HG02642 (cell line): ENCODE results near the gene SDK1.

ENCODE experiments used
- ATAC-seq: cut with Tn5 transposase; IDR thresholded peaks from one replicate; pipeline ENCODE4 v1.9.1; 2021; ENCODE audit warnings: mild to moderate bottlenecking; ENCODE audit not compliant: unreplicated experiment, poor library complexity

Gene SDK1

DNA sequence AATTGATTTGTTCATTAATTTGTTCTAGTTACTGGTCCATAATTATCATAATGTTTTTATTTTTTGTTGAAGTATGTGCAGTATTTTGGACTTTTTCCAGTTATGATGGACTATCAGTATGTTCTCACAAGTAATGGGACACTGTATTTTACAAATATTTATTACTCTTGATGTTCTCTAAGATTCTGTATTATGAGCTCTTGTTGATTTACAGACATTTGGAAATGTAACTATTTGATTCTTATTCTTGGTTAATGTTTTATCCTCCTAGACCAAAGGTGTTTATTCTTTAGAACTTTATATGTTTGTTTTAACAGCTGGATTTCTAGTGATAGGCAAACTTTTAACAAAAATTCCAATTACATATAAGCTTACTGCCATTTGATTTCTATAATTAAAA is 200.6 kb downstream of the SDK1 start:
- no peak for ATAC-seq

DNA sequence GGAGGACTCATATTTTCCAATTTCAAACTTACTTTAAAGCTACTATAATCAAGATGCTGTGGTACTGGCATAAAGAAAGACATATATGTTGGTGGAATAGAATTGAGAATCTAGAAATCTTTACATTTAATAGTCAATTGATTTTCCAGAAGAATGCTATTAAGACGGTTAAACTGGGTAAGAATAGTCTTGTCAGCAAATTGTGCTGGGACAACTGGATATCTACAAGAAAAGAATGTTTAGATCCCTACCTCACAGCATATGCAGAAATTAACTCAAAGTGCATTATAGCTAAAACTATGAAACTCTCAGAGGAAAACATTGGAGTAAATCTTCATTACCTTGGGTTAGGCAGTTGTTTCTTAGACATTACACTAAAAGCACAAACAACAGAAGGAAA is 203.3 kb downstream of the SDK1 start:
- ATAC-seq: no peak

DNA sequence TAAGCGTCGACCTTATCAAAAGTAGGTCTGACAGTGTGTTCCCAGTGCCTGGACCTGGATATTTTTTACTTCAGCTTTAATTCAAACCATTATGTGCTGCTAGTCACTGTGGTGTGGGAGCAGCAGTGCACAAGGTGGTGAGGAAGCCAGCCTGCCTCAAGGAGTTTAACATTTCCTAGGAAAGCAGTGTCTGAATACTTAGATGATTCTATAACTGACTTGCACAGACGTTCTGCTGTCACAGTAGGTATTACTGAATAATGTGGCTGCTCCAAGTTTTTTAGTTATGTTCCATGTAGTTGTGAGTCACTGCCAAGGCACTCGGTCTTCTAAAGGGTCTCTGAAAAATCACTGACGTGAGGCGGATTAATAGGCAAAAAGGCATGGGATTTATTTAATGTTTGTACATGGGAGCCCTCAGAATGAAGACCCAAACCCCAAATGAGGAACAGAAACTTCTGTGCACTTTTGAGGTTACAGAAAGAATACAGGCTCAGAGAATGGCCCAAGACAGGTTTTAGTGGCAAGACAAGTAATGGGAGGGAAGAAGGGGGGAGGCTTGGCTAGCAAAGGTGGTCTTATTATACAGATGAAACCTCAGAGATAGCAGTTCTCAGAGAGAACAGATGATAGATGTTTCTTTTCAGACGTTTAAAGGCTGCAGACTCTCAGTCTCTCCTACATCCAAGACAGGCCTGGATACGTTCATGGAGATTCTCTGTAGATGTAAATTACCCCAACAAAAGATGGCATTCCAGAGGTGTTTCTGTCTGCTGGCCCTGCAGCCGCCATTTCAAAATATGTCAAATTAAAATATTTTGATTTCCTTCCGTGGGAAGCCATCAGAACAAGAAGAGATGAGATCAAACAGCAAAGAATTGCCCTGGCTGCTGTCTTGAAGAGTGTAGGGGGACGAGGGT is 209.3 kb downstream of the SDK1 start:
- ATAC-seq: no peak

DNA sequence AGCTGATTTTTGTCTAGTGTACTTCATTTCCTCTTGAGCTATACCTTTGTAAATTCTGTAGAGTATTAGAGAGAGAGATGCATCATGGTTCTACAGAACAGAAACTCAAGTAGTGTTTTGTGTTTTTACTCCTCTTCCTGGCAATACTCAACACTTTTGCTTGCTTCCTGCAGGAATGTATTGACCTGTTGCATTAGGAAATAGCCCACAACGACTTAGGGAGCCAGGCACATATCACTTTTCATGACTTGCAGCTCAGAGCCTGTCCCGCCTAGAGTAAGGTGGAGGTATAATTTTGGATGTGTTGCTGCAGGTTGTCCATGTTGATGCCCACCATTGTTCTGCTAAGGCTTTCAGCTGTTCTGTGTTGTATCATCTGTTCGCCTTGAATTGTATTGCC is 216.3 kb downstream of the SDK1 start:
- ATAC-seq: no peak

DNA sequence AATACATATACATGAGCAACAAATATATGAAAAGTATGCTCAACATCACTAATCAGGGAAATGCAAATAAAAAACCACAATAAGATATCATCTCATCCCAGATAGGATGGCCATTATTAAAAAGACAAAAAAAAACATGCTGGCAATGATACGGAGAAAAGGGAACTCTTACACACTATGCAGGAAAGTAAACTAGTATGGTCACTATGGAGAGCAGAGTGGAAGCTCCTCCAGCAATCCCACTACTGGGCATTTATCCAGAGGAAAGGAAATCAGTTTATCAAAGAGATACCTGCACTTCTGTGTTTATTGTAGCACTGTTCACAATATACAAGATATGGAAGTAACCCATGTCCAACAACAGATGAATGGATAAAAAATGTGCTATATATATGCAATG is 217.5 kb downstream of the SDK1 start:
- ATAC-seq: no peak

DNA sequence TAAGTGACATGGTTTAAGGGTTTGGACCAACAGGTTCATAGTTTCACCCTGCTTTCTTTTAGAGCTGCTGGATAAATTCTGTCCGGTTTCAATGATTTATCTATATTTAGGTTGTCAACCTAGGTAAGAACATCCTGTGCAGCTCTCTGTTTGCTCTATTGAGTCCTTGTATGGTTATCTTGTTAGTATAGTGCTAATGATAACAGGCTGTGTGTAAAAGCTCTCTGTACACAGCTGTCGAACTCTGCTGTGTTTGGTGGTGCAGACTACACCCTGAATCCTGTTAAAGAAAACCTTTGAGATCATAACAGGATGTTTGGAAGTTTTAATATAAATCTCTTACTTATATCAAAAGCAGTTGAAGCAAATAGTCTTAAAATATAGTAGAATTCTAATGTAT is 219.2 kb downstream of the SDK1 start:
- no peak for ATAC-seq

DNA sequence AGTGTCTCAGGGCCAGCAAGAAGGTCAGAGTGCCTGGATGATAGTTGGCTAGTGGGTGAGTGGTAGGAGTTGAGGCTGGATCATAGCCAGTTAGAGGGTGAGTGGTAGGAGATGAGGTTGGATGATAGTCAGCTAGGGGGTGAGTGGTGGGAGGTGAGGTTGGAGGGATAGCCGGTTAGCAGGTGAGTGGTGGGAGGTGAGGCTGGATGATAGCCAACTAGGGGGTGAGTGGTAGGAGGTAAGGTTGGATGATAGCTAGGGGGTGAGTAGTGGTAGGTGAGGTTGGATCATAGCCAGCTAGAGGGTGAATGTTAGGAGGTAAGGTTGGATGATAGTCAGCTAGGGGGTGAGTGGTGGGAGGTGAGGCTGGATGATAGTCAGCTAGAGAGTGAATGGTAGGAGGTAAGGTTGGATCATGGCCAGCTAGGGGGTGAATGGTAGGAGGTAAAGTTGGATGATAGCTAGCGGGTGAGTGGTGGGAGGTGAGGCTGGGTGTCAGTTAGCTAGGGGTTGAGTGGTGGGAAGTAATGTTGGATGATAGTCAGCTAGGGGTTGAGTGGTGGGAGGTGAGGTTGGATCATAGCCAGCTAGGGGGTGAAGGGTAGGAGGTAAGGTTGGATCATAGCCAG is 226.6 kb downstream of the SDK1 start:
- no peak for ATAC-seq

DNA sequence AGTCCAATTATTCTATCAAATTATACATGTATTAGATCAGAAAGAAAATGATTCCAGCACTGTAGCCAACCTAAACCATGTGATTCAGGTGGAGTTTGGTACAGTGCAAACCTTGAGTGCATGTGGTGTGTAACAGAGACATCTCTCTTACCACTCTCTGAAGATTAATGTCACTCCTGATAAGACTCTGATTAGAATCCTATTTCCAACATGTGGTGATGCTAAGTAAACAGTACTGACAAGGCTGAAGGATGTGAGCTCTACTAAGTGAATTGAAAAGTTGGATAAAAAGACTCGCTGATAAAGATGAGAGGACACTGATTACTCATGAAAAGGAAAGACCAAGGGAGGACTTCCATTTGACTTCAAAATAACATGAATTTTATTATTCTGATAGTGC is 232.0 kb downstream of the SDK1 start:
- no peak for ATAC-seq

DNA sequence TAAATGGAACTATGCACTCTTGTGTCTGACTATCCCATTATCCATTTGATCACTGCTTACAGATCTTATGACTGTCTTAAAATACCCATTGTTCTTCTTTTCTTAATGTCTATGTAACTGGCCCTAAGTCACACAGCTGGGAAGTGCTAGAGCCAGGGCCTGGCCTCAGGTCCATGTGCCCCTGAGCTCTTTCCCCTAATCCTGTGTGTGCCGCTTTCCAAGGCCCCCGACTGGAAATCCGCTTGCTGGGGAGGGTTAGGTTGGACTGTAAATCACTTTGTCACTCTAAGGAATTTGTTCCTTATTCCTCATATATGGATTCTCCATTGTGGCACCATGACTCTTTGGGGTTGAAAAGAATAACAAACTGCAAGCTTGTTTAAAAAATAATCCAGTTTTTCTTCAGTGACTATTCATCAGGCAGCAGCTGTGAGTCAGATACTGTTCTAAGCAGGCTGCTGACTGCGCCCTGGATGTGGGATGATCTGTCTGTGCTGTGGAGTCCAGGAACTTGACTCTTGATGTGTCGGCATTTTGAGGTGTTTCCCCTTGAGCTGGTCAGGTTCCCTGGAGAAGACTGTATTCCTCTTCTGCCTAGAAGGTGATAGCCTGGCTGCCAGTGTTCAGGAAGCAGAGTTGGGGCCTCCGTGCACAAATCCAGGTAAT is 236.3 kb downstream of the SDK1 start:
- no peak for ATAC-seq

DNA sequence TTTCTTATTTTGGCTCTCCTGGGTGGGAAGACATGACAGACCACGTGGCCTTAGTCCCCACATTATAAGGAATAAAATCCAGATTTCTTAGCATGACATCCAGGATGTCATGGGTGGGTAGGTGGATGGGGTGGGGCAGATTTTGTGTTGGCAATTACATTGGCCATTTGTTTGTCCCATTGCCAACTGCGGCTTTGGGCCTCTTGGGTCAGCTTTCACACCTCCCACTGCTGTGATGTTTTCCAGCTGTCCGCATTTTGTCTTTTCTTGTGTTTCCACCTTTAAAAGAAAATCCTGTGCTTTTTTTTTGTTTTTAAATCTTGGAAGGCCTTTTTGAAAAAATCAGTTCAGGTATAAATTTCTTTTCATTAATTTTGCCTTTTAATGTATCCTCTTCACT is 237.0 kb downstream of the SDK1 start:
- no peak for ATAC-seq

DNA sequence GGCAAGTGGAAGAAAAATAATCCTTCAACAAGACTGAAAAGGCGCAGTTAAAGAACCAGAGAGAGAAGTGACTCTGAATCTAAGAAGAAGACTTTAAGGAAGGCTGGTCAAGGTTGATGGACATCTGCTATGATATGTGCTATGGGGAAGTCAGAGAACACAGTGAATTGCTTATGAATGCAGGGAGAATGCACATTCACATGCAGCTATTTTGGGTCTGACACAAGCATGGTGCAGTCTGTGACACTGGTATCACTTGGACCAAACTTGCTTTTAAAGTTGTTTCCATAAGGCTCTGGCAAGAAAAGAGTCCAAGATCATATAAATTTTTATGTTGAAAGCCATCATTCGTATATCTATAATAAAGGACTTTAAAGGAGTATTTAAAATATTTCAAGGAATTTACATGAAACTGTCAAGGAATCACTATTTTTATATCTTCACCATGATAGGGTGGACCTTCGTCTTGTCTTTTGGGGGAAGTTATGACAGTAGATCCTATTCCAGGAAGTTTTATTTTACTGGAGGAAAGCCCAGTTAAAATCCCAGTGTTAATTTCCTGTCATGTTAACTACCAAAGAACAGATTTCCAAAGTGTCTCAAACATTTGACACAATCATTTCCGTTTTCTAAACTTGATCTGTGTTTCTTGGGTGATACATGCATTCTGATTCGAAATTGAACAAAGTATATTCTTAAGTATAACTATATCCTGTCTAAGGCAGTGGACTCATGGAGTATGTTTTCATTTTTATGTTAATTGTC is 239.6 kb downstream of the SDK1 start:
- no peak for ATAC-seq

DNA sequence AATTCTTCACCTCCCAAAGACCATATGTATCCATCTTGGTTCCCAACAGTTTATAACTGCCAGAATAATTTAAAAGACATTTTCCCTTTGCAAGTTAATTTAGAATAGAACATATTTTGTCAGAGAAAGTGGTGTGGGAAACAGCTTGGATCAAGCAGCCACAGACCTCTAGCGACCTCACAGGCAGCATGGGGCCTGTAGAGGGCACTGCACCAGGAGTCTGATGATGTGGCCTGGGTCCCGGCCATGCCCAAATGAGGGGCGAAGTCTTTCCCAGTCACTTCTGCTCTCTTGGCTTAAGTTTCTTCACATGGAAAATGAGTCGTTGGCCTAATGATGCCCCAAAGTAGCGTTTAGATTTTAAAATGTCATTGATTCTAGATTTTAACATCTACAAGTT is 243.2 kb downstream of the SDK1 start:
- no peak for ATAC-seq

DNA sequence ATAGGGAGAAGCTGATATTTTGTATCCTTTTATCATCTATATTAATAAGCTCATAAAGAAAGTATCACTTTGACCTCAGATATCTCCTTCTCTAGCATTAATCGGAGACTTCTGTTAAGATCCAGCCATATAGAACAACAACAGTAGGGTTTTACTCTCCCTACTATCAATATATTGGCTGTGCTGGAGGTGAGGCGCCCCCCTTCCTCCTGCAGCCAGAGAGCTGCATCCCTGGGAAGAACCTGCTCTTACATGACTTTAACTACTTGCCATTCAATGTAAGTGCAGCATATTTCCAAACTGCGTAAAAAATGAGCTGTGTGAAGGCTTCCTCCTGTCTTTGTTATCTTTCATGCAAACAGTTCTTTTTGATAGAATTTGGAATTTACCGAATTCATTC is 247.8 kb downstream of the SDK1 start:
- no peak for ATAC-seq

DNA sequence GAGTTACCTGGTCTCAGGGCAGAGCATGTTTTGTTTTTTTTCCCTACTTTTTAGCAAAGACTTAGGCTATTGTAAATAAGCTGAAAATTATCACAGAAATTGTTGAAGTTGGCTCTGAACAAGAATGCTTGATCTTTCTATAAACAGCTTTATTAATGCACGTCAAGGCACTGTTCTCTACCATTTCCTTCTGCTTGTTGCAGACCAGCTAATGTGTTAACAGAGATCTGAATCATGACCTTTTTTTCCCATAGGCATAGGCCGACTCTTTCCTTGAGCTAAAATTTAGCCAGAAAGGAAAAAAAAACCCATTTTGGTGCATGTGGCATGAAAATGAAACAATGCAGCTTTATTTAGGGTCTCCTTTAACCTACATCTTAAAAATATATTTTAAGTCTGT is 248.5 kb downstream of the SDK1 start:
- ATAC-seq: no peak

DNA sequence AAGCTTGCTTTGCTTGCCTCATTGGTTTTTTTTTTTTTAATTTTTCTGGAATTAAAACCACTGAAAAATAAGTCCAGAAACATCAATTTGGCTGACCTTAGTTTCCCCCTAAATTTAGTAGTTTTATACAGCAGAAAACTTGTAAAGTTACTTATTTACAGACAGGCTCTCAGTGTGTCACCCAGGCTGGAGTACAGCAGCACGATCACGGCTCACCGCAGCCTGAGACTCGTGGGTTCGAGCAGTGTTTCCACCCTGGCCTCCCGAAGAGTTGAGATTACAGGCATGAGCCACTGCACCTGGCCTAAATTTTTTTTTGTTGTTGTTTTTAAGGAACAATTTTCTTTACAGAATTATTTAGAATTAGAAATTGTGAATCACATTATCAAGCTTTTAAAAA is 250.5 kb downstream of the SDK1 start:
- no peak for ATAC-seq

DNA sequence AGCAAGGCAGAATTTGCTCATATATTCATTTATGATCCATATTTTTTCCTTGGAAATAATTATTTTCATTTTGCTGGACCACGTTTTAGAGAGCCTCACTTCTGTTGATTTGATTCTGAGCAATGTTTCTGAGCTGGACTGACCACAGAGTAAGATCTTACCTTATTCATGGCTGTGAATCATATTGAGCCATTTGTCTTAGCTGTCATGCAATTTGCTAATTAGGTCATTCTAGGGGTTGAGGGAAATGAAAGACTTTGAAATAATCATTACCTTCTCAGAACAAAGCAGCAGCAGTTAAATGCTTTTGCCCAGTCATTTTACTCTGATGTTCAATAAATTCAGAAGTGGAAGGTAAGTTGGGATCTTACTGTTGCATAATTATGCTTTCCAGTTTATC is 251.4 kb downstream of the SDK1 start:
- no peak for ATAC-seq

DNA sequence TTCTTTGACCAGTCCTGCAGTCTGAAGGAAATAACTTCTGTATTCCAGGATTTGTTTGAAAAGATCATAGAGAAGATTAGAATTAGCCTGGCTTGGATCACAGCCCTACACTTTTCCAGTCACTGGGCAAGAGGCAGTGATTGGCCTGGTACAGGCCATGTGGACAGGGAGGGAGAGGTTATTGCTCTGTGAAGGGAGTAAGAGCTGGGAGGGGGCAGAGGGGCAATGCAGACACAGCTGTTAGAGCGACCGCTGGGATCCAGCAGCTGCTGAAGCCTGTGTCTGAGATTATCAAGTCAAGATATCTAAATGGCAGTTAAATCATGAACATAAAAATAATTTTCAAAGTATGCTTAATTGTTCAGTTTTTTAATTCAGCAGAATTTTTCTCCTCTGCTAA is 257.3 kb downstream of the SDK1 start:
- no peak for ATAC-seq

DNA sequence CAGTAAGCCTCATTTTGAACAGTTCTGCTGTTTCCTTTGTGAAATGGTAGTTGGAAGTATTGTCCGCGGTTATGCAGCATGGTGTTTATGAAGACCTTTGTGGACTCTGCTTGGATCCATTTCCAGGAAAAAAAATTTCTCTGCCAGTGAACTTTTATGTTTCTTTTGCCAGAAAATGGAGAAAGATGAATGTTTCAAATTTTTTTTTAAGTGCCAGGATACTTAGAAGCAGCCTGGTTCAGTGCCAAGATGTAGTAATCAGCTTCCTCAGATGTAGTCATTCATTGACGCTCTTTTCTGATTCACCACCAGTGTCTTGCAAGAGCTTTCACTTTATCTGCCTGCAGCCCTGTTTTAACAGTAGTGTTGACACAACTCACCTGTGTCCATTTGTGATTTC is 258.2 kb downstream of the SDK1 start:
- ATAC-seq: no peak

DNA sequence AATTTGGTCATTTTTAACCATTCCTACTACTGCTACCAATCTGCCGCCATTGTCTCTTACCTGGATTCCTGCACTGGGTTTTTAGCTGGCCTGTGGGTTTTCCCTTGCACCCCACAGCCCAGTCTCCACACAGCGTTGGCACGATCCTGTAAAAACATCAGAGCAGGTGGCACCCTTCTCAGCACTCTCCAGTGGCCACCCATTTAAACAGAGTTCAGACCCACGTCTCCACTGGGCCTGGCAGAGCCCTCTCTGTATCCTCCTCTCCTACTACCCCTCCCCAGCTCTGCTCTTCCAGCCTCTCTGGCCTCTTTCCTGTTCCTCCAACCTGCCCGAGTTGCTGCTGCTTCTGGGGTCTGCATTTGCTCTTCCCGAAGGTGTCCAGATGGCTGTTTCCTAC is 259.4 kb downstream of the SDK1 start:
- no peak for ATAC-seq

DNA sequence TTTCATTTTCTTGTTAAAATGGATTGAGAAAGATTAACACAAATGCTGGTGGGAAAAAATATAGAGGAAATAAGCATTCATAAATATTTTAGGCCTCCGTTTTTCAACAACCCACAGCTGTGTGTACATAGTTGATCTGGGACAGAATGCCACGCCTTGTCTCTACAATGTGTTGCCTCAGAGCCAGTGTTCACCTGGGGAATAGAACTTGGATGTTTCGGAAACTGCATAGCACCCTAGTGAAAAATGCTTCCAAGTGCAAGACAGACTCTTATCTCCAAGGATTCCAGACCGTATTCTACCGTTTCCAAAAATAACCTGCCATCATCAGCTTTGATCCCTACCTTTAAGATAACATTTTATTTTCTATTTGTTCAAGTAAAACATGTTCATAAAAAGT is 260.9 kb downstream of the SDK1 start:
- ATAC-seq: no peak

DNA sequence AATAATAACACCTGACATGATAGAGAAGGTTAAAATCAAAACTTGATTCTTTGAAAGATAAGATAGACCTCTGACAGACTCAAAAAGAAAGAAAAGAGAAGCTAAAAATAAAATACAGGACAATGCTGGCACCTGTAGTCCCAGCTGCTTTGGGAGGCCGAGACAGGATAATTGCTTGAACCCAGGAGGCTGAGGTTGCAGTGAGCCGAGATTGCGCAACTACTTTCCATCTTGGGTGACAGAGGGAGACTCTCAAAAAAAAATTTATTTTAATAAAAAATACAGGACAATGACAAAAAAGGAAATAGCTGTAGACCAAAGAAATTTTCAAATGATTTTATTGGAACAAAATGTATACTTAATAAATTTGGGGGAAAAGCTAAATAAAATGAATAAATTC is 263.2 kb downstream of the SDK1 start:
- no peak for ATAC-seq
